SK-N-MC (cell line): ENCODE data around the gene POT1.

Source experiments
- EZH2 ChIP-seq: fragments of 200-600 bp; sonication (generic); IDR thresholded peaks from one replicate; pipeline ENCODE4 v1.6.1; 2017; ENCODE audit warnings: antibody characterized with exemption
- FOXP2 ChIP-seq: optimal IDR thresholded peaks from 2 replicates; pipeline ENCODE3; 2011; ENCODE audit warnings: mild to moderate bottlenecking, moderate library complexity; ENCODE audit not compliant: insufficient read depth; ENCODE audit errors: extremely low read length, control extremely low read depth
- POLR2AphosphoS5 ChIP-seq: IDR thresholded peaks from 2 replicates; pipeline ENCODE4 v1.6.1; 2012; ENCODE audit warnings: mild to moderate bottlenecking, low read depth, low read length, borderline replicate concordance

- no peak for TF ChIP-seq POLR2AphosphoS5
- TF ChIP-seq EZH2, result no peak
- no peak for TF ChIP-seq FOXP2
These were observed 35.9 kb upstream of the POT1 start for GRCh38 chr7:124965553-124965952.
